BJ (cell line): ENCODE measurements around the gene CASS4. TPM values are rescaled to one million over a fixed set of nuclear protein-coding genes. Genes with fewer than 3 reads are reported as not detected.

ENCODE experiments used
- CTCF ChIA-PET: fragments of 350-600 bp; formaldehyde crosslinking; extraction: SDS; loops from one replicate; lab custom pipeline; 2021; ENCODE audit warnings: antibody characterized with exemption, inconsistent platforms; lab: Yijun Ruan, JAX
- POLR2A ChIA-PET: fragments of 300-600 bp; sonication (Branson Sonifier 250); formaldehyde crosslinking; extraction: SDS; loops from one replicate; lab custom pipeline; 2021; ENCODE audit warnings: antibody characterized with exemption; lab: Charles Lee
- DNase-seq: peaks from one replicate; pipeline ENCODE4 v3.0.0-alpha.2; 2011; ENCODE audit warnings: low read depth
- H3K27me3 ChIP-seq: 2 replicates; pipeline ENCODE4 v1.6.0; 2011; ENCODE audit warnings: low read length; ENCODE audit not compliant: control insufficient read depth, insufficient read depth
- H3K36me3 ChIP-seq: 2 replicates; pipeline ENCODE4 v1.5.1; 2011; ENCODE audit warnings: low read length; ENCODE audit not compliant: control insufficient read depth, insufficient read depth
- H3K4me3 ChIP-seq: 2 replicates; pipeline ENCODE4 v1.5.1; 2011; ENCODE audit warnings: low read depth, mild to moderate bottlenecking, control low read depth, low read length
- polyA plus RNA-seq: library from polyadenylated mRNA; depleted of rRNA; stranded (reverse); fragments of >200 nt; gene quantifications from 2 replicates; pipeline ENCODE4 v1.2.3, GENCODE V29; 2011
- TF ChIP-seq, protein P1 (sequence below): IDR thresholded peaks from 2 replicates; pipeline ENCODE4 v1.5.1; 2011; ENCODE audit warnings: low read depth, mild to moderate bottlenecking, control low read depth, inconsistent platforms, low read length, moderate library complexity; ENCODE audit not compliant: insufficient read depth

CASS4 gene
- polyA plus RNA-seq, 1 experiment = 0.50 TPM

DNA sequence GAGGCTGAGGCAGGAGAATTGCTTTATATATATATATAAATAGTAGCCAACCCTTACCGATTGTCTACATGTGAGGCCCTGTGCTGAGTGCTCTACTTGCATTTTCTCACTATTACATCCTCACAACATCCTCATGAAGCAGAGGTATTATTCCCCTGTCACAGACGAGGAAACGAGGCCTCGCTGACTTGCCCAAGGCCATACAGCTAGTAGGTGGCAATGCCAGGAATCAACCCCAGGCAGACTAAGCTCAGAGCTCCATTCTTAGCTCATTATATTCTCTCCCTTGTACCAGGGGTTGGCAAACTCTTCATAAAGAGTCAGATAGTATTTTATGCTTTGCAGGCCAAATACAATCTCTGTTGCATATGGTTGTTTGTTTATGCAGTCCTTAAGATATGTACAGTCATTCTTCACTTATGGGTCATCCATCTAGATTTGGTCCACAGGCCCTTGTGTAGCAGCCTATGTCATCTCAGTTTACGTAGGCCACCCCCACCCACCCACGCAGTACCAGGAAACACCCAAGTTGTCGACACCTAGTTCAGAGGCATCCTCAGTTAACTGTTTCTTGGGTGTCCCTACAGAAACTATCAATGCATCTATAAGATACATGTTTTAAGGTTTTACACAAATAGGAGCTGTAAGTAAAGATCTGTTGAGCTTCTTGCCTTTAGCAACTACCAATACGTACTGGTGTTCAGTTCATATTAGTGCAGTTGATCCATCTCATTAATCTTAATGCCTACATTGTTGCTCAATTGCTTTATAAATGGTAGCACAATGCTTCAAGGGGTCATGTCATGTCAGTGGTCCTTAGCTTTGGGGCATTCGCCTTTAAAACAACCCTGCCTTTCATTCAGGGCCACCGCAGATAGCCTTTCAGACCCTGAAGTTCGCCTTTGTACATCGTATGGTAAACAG is 3.0 kb downstream of the CASS4 start:
- no peaks in the 10 kb centered on the region for H3K27me3 ChIP-seq
- no peak overlapping the region for H3K4me3 ChIP-seq
- no peak for DNase-seq
- POLR2A ChIA-PET = interaction anchor here (0.6 kb wide), 1 partner anchor 19 kb away, joined by 3 read pairs; no protein-coding TSS in a partner anchor
- no peaks in the 10 kb centered on the region for H3K36me3 ChIP-seq
- TF ChIP-seq, protein P1, sequence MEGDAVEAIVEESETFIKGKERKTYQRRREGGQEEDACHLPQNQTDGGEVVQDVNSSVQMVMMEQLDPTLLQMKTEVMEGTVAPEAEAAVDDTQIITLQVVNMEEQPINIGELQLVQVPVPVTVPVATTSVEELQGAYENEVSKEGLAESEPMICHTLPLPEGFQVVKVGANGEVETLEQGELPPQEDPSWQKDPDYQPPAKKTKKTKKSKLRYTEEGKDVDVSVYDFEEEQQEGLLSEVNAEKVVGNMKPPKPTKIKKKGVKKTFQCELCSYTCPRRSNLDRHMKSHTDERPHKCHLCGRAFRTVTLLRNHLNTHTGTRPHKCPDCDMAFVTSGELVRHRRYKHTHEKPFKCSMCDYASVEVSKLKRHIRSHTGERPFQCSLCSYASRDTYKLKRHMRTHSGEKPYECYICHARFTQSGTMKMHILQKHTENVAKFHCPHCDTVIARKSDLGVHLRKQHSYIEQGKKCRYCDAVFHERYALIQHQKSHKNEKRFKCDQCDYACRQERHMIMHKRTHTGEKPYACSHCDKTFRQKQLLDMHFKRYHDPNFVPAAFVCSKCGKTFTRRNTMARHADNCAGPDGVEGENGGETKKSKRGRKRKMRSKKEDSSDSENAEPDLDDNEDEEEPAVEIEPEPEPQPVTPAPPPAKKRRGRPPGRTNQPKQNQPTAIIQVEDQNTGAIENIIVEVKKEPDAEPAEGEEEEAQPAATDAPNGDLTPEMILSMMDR = no peak
- CTCF ChIA-PET = interaction anchor here (1.0 to 1.9 kb wide), 4 partner anchors 14 to 90 kb away, joined by 3 to 6 read pairs (median 4); no protein-coding TSS in a partner anchor

DNA sequence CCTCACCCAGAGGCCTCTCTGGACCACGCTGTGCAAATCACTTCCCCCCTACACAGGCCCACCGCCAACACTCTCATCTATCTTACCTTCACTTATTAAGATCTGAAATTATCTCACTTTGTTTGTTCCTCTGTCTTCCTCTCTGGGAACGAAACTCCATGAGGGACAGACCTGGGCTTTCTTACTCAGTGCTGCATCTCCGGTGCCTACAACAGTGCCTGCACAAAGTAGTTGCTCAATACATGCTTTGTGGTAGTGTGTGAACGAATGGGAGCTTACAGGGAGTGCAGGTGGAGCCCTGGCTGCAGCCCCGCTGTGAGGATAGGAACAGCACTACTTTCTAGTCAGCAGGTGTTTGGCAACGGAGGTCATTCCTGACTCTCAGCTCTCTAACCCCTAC is 5.3 kb downstream of the CASS4 start:
- ChIA-PET CTCF (no interaction called here), POLR2A (no interaction called here)
- Histone ChIP-seq H3K4me3 (no peak overlapping the region), H3K36me3 (no peaks in the 10 kb centered on the region), H3K27me3 (no peaks in the 10 kb centered on the region)
- DNase-seq = no peak
- TF ChIP-seq, protein P1 = no peak

DNA sequence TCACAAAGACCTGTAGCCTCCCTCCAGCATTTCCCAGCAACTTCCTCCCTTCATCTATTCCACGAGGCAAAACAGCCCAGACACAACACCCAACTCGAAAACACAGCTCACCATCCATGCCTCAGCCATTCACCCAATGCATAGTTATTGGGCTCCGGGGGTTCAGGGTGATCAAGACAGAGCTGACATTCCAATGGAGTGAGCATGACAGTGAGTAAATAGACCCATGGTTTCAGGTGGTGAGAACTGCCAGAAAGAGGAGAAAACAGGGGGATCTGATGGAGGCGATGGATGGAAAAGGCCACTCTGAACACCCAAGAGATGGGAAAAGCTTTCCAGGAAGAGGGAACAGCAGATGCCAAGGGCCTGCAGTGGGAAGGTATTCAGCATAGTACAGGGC is 5.9 kb downstream of the CASS4 start:
- POLR2A ChIA-PET = interaction anchor here (0.7 kb wide), 1 partner anchor 44 kb away, joined by 7 read pairs; no protein-coding TSS in a partner anchor
- Histone ChIP-seq H3K4me3 (no peak overlapping the region), H3K36me3 (no peaks in the 10 kb centered on the region), H3K27me3 (no peaks in the 10 kb centered on the region)
- TF ChIP-seq, protein P1 = no peak
- CTCF ChIA-PET = interaction anchor here (1.2 kb wide), 1 partner anchor 17 kb away, joined by 5 read pairs; no protein-coding TSS in a partner anchor
- no peak for DNase-seq

DNA sequence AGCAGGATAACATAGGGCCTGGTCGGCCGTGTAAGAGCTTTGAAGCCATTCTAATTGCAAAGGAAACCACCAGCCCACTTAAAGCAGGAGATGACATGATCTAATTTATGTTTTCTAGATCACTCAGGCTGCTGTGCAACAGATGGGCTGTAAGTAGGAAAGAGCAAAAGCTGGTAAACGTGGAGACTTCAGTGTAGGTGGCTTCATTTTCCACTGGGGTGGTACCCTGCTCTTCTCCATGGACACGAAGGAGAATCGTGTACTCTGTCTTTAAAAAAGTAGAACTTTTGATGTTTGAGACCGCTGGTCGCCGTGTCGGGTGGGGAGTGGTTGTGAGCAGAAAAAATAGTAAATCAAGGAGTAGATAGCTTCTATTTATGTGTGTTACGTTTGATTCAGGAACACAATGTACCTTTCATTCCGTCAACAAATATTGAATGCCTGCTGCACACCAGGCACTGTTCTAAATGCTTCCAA is 6.4 kb downstream of the CASS4 start:
- TF ChIP-seq, protein P1 = no peak
- POLR2A ChIA-PET = interaction anchor here (0.7 kb wide), 1 partner anchor 44 kb away, joined by 7 read pairs; no protein-coding TSS in a partner anchor
- H3K4me3 ChIP-seq = no peak overlapping the region
- no peak for DNase-seq
- H3K27me3 ChIP-seq = no peaks in the 10 kb centered on the region
- CTCF ChIA-PET = interaction anchor here (1.2 kb wide), 1 partner anchor 17 kb away, joined by 5 read pairs; no protein-coding TSS in a partner anchor
- no peaks in the 10 kb centered on the region for H3K36me3 ChIP-seq

DNA sequence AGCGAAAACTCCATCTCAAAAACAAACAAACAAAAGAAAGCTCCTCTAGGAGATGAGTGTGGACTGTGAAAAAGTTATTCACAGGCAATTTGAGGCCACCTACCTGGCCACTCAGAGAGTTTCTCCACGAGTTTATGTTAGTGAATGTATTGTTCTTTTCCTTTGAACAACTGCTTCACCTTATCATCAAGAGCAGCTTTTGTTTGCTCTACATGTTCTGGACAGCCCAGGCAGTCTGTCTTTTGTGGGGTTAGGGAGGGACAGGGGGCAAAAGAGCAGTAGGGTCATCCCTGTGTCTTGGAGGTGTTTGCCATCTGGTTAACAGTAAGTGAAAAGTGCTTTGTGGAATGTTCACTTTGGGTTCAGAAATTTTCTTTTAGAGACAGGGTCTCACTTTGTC is 8.0 kb downstream of the CASS4 start:
- CTCF ChIA-PET = no interaction called here
- Histone ChIP-seq H3K4me3 (no peak overlapping the region), H3K27me3 (no peaks in the 10 kb centered on the region), H3K36me3 (no peaks in the 10 kb centered on the region)
- POLR2A ChIA-PET = no interaction called here
- TF ChIP-seq, protein P1 = no peak
- no peak for DNase-seq
